ENCODE data around the gene SMAD2.

- TF ChIP-seq CTCF (IDR thresholded peaks at IDR 0.05), result no peak
- TF ChIP-seq POLR2AphosphoS5 (IDR thresholded peaks at IDR 0.05; ENCODE audit: low read depth, low read length), result no peak
- TF ChIP-seq REST (IDR thresholded peaks at IDR 0.05; ENCODE audit: insufficient read depth in 1 of 2, low read depth in 2 of 2, low read length in 1 of 2), result no peak
- no peak for TF ChIP-seq SIN3A (IDR thresholded peaks at IDR 0.05; ENCODE audit: borderline replicate concordance, insufficient read depth, low read depth, low read length)
- no peak for TF ChIP-seq TCF7L2 (IDR thresholded peaks at IDR 0.05; ENCODE audit: low read depth, low read length)
Measured at GRCh38 chr18:47876813-47877212, 53.6 kb downstream of the SMAD2 start.
